Measurements from ENCODE around the gene ONECUT1.

DNA sequence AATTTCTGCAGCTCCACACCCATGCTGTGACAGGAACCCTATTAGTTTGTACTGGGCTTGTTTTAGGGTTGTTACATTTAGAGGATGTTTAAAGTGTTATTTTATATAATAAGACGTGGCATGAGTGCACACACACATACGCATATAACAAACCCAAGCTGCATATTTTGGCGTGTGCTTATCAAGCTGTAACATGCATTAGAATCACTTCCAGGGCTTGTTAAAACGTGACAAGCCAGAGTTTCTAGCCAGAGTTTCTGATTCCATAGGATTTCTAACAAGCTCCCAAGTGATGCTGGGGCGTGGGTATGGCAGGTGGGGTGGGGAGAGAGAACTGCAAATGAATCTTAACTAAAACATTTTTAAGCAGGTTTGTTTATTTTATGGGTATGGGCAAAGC is 17.4 kb downstream of the ONECUT1 start:
- no peak for TF ChIP-seq CTCF (IDR thresholded peaks at IDR 0.05; ENCODE audit: insufficient read depth, low read depth, low read length)
- TF ChIP-seq EZH2 (IDR thresholded peaks at IDR 0.05; ENCODE audit: insufficient read depth, low read length), result no peak
